ENCODE measurements around the gene OPCML. TPM values are rescaled to one million over a fixed set of nuclear protein-coding genes. Genes with fewer than 3 reads are reported as not detected.

Gene OPCML
- total and polyA plus RNA-seq, 12 donors: under 0.01 to 1.2 (median 0.39) TPM

DNA sequence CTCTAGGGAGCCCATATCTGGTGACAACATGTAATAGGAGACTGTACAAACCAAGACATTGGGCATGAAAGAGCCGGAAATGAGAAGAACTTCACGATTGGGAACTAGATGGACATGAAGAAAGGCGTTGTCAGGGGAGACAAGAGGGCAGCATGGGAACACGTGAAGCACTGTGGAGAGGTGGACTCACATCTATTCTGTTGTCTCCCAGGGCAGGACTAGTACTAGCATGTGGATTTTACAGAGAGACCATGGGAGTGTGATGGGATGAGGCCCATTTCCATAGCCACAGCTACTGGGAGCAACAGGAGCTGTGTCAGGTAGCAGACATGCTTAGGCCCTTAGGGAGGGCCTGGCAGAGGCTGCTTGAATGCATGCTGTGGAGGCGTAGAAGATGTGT lies 333.9 kb downstream of the OPCML start:
- 83 to 84% methylated on average over 5 of the region's 5 CpGs for WGBS, 2 donors
- no peaks in the 10 kb centered on the region for H3K36me3 ChIP-seq

GRCh38 chr11:133197425-133197824 lies 334.9 kb downstream of the OPCML start:
- Histone ChIP-seq H3K9me3 (no peaks in the 10 kb centered on the region), H3K36me3 (no peaks in the 10 kb centered on the region), H3K4me3 (no peak overlapping the region), H3K27ac (no peak overlapping the region), H3K27me3 (peaks cover 0 to 38% (median 27%) of the 10 kb centered on the region in 7 donors), H3K4me1 (no peaks in the 10 kb centered on the region)
- TF ChIP-seq CTCF (IDR thresholded peaks at IDR 0.05): no peak
- intact Hi-C loops (cut with DNase I): no loop called here
- no peak for DNase-seq
- no peak for ATAC-seq
- 79 to 87% methylated on average over 4 of the region's 4 CpGs for WGBS, 2 donors

More for the DNA sequence above, 333.9 kb downstream of the OPCML start:
- no peak overlapping the region for H3K27ac ChIP-seq
- TF ChIP-seq CTCF (IDR thresholded peaks at IDR 0.05): no peak
- H3K4me3 ChIP-seq: no peak overlapping the region
- DNase-seq (no peak), ATAC-seq (no peak)
- intact Hi-C loops (cut with DNase I): no loop called here
- H3K9me3 ChIP-seq: no peaks in the 10 kb centered on the region
- no peaks in the 10 kb centered on the region for H3K4me1 ChIP-seq
- peaks cover 0 to 38% (median 29%) of the 10 kb centered on the region in 7 donors for H3K27me3 ChIP-seq

DNA sequence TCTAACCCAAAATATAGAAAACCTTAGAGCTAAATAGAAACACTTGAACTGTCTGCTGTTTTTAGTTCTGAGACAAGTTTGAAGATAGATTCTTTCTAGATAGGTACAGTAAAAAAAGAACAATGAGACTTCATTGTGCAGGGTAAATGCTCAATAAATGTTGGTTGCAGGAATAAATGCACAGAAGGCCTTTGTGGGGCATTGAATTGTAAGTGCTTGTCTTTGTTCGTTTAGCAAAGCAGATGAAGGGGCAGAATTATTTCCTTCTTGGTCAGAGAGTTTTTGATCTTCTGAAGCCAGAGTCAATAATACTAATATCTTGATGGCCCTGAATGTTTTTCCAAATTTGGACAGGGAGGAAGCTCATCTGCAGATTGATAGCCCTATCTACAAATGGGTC lies 340.4 kb downstream of the OPCML start:
- WGBS, 2 donors: 77 to 86% methylated on average over 1 of the region's 1 CpG

DNA sequence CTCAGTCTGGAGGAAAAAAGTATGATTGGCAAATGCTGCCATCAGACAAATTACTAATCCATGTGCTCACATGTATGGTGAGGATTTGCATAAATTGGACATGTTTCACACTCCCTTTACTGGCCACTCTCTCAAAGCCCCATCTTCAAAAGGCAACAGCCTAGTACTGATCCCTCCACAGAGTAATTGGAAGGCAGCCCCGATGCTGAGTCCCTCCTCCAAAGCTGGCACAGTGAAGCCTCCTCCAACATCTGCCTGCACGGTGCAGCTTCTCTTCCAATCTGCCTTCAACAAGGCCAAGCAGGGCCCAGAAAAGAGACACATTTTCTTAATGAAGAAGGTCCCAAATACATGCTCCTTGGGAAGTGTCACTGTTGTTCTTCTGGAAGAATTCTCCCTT lies 350.6 kb downstream of the OPCML start:
- peaks cover 0 to 30% (median 18%) of the 10 kb centered on the region in 7 donors for H3K27me3 ChIP-seq
- 58% methylated on average over 2 of the region's 2 CpGs for WGBS, 2 donors
- ATAC-seq (no peak), DNase-seq (no peak)
- H3K4me1 ChIP-seq: no peaks in the 10 kb centered on the region
- no peak overlapping the region for H3K4me3 ChIP-seq
- H3K36me3 ChIP-seq: no peaks in the 10 kb centered on the region
- no peak for TF ChIP-seq CTCF (IDR thresholded peaks at IDR 0.05)
- intact Hi-C loops (cut with DNase I): no loop called here
- H3K9me3 ChIP-seq: no peaks in the 10 kb centered on the region
- H3K27ac ChIP-seq: no peak overlapping the region

More for the DNA sequence above, 340.4 kb downstream of the OPCML start:
- DNase-seq (no peak), ATAC-seq (no peak)
- Histone ChIP-seq H3K27ac (no peak overlapping the region), H3K4me3 (no peak overlapping the region), H3K27me3 (peaks cover 0 to 26% (median 23%) of the 10 kb centered on the region in 7 donors), H3K9me3 (no peaks in the 10 kb centered on the region), H3K36me3 (no peaks in the 10 kb centered on the region), H3K4me1 (no peaks in the 10 kb centered on the region)
- TF ChIP-seq CTCF (IDR thresholded peaks at IDR 0.05): no peak
- intact Hi-C loops (cut with DNase I): no loop called here
